Cardiac muscle cell (in vitro differentiated cells and primary cell): ENCODE data around the gene CYP1A2. TPM values are rescaled to one million over a fixed set of nuclear protein-coding genes. Genes with fewer than 3 reads are reported as not detected.
A peak's percentile ranks its signal among the peaks of the same experiment; 100 is the strongest.

Experiments
- DNase-seq, 2 donors: peaks; one replicate each; pipeline versions ENCODE4 v3.0.0 to v3.0.0-alpha.2; 2010 to 2017; ENCODE audit warnings: low read depth in 1 of 2, low spot score in 1 of 2
- H3K27ac ChIP-seq: fragments of 200-600 bp; sonication (generic); 2 replicates; pipeline ENCODE4 v1.5.1; 2016
- H3K27me3 ChIP-seq: fragments of 200-600 bp; sonication (generic); 2 replicates; pipeline ENCODE4 v1.6.0; 2016; ENCODE audit warnings: control low read depth
- H3K36me3 ChIP-seq: fragments of 200-600 bp; sonication (generic); 2 replicates; pipeline ENCODE4 v1.5.1; 2016; ENCODE audit warnings: control low read depth
- H3K4me1 ChIP-seq: fragments of 200-600 bp; sonication (generic); 2 replicates; pipeline ENCODE4 v1.8.1; 2017; ENCODE audit warnings: low read depth, mild to moderate bottlenecking, mixed run types
- H3K4me3 ChIP-seq: fragments of 200-600 bp; sonication (generic); 2 replicates; pipeline ENCODE4 v1.5.1; 2016; ENCODE audit warnings: mild to moderate bottlenecking
- H3K9me3 ChIP-seq: fragments of 200-600 bp; sonication (generic); 2 replicates; pipeline ENCODE4 v1.5.1; 2017; ENCODE audit warnings: low read depth, mild to moderate bottlenecking, control low read depth
- polyA plus RNA-seq: library from polyadenylated mRNA; unstranded; fragments of >200 nt; fragmentation: Nextera tagmentation; extraction: Ambion mirVana; gene quantifications from 2 replicates; pipeline ENCODE4 v1.2.1, GENCODE V29; 2016
- total RNA-seq: library from RNA; depleted of rRNA; stranded (reverse); fragments of >200 nt; gene quantifications from 2 replicates; pipeline ENCODE4 v1.2.3, GENCODE V29; 2016
- TF ChIP-seq, protein P1 (sequence below): IDR thresholded peaks from 2 replicates; pipeline ENCODE4 v1.5.1; 2012; ENCODE audit warnings: low read depth, mild to moderate bottlenecking, low read length

Gene CYP1A2
- total and polyA plus RNA-seq, 2 experiments from 2014 or later = not detected

DNA sequence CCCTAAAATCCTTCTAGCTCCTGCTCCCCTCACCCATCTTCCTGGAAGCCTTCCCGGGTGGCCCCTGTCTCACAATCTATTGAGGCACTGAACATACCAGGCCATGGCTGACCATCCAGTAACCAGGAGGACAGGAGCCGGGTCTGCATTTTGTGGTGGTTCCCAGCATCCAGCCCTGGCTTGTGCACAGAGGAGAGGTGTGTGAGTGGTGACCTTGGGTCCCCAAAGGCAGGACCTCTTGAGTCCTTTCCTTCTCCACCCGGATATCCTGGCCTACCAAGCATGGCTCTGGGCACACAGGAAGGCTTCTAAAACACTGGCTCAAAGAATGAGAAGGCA lies 41.1 kb downstream of the CYP1A2 start:
- no peak for DNase-seq
- H3K27me3 ChIP-seq = no peaks in the 10 kb centered on the region
- no peak overlapping the region for H3K4me3 ChIP-seq
- peak overlapping the region; percentile 85 for H3K27ac ChIP-seq
- peaks cover 33% of the 10 kb centered on the region for H3K4me1 ChIP-seq
- TF ChIP-seq, protein P1, sequence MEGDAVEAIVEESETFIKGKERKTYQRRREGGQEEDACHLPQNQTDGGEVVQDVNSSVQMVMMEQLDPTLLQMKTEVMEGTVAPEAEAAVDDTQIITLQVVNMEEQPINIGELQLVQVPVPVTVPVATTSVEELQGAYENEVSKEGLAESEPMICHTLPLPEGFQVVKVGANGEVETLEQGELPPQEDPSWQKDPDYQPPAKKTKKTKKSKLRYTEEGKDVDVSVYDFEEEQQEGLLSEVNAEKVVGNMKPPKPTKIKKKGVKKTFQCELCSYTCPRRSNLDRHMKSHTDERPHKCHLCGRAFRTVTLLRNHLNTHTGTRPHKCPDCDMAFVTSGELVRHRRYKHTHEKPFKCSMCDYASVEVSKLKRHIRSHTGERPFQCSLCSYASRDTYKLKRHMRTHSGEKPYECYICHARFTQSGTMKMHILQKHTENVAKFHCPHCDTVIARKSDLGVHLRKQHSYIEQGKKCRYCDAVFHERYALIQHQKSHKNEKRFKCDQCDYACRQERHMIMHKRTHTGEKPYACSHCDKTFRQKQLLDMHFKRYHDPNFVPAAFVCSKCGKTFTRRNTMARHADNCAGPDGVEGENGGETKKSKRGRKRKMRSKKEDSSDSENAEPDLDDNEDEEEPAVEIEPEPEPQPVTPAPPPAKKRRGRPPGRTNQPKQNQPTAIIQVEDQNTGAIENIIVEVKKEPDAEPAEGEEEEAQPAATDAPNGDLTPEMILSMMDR = no peak
- H3K9me3 ChIP-seq = no peaks in the 10 kb centered on the region
- no peaks in the 10 kb centered on the region for H3K36me3 ChIP-seq

DNA sequence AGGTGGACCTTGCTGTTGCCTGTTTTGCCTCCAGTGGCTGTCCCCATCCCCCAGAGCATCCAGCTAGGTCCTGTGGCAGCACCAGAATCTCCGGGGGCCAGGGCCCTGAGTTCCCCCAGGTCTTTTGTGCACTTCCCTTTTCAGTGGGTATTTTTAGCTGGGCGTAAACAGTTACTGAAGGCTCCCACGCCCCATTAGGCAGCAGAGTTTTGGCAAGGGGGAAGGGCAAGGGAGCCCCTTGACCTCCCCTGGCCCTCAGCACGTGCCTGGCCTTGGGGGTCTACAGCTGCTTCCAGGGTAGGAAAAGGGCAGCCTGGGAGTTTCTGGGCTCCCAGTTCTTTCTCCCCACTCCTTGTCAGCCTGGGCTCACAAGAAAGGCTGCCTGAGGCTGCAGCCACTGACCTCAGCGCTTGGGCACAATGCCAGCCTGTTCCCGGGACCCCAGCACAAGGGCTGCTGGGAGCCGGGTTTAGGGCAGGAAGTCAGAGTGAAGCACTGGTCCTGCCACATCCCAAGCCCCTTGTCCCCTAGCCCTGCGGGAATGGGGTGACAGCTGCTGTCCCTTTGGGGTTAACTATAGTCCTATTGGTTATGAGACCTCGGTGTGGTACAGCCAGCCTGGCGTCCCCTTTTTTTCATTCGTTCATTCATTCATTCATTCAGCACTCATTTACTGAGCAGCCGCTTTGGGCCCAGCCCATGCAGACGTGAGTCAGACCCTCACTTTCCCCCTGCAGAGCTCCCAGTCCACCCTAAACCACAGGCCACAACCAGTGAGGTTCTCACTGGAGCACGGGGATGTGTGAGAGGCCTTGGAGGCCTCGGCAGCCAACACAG lies 41.7 kb downstream of the CYP1A2 start:
- peaks cover 33% of the 10 kb centered on the region for H3K4me1 ChIP-seq
- TF ChIP-seq, protein P1 = no peak
- H3K4me3 ChIP-seq = no peak overlapping the region
- no peaks in the 10 kb centered on the region for H3K36me3 ChIP-seq
- H3K27me3 ChIP-seq = no peaks in the 10 kb centered on the region
- peak overlapping the region; percentile 85 for H3K27ac ChIP-seq
- DNase-seq = peak; percentile 43 to 82
- H3K9me3 ChIP-seq = no peaks in the 10 kb centered on the region

DNA sequence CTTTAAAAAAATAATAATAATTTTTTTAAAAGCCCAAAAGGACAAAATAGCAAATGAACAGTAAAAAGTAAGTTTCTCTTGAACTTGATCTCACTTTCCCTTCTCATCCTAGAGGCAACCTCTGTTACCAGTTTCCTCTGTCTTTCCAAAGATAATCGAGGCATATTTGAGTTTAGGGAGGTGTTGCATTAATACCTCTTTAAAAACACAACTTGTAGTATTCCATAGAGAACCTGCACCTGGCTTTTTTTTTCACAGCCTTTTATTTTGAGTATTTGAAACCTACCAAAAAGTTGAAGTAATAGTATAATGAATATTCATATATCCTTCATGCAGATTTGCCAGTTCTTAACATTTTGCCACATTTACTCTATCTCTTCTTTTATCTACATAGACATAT lies 42.4 kb downstream of the CYP1A2 start:
- Histone ChIP-seq H3K9me3 (no peaks in the 10 kb centered on the region), H3K27me3 (no peaks in the 10 kb centered on the region), H3K4me3 (no peak overlapping the region), H3K4me1 (peaks cover 30% of the 10 kb centered on the region), H3K27ac (no peak overlapping the region), H3K36me3 (no peaks in the 10 kb centered on the region)
- no peak for DNase-seq
- TF ChIP-seq, protein P1 = no peak

DNA sequence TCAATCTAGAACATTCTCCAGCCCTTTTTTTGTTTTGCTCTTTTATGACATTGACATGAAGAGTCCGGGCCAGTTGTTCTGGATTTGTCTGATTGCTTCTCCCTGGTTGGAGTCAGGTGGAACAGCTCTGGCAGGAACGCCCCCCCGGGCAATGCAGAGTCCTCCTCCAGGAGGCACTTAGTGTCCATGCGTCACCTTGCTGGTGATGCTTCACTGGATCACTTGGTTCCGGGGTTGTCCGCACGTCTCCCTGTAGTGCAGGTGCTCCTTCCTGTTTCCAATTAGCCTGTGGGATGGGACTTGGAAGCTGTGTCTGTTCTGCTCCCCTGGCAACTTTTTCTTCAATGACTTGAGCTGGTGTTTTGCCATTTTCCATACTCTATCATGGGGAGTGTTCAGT lies 43.0 kb downstream of the CYP1A2 start:
- Histone ChIP-seq H3K4me1 (peaks cover 29% of the 10 kb centered on the region), H3K4me3 (no peak overlapping the region), H3K27me3 (no peaks in the 10 kb centered on the region), H3K9me3 (no peaks in the 10 kb centered on the region), H3K27ac (no peak overlapping the region), H3K36me3 (no peaks in the 10 kb centered on the region)
- DNase-seq = no peak
- TF ChIP-seq, protein P1 = no peak

DNA sequence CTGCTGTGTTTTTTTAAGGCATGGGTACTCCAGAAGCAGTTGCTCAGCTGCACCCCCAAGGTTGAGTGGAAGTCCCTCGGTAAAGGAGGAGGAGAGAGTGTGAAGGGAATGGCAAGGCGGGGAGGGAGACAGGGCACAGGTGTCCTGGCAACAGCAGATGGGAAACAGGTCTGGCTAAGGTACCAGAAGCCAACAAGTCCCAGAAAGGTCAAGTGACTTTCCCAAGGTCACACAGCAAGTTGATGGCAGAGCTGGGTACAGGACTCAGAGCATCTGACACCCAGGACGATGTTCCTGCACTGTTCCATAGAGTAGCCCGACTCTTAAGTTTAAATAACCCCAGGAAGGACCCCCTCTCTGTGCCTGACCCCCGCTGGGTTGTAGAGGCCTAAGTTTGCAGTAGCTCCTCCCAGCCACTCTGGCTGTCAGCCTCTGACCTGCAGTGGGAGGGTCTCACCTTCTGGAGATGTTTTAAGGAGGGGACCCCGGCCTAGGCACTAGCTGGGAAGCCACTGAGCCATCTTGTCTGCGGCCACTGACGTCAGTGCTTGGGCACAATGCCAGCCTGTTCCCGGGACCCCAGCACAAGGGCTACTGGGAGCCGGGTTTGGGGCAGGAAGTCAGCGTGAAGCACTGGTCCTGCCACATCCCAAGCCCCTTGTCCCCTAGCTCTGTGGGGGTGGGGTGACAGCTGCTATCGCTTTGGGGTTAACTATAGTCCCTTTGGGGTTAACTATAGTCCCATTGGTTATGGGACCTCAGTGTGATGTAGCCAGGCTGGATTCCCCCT lies 43.8 kb downstream of the CYP1A2 start:
- Histone ChIP-seq H3K36me3 (no peaks in the 10 kb centered on the region), H3K4me3 (no peak overlapping the region), H3K27ac (no peak overlapping the region), H3K9me3 (no peaks in the 10 kb centered on the region), H3K27me3 (no peaks in the 10 kb centered on the region), H3K4me1 (peaks cover 21% of the 10 kb centered on the region)
- no peak for DNase-seq
- TF ChIP-seq, protein P1 = no peak
